CD1c-positive myeloid dendritic cell (primary cell): ENCODE results near the gene GPRIN2.
"Not testable (repeated sequence)": the region's sequence is repeated elsewhere in the genome, so short reads cannot be mapped to it uniquely, and the experiment has no call there.

Source experiments
- DNase-seq: peaks from one replicate; pipeline ENCODE4 v3.0.0-alpha.2; 2016; ENCODE audit errors: extremely low spot score

Gene GPRIN2

DNA sequence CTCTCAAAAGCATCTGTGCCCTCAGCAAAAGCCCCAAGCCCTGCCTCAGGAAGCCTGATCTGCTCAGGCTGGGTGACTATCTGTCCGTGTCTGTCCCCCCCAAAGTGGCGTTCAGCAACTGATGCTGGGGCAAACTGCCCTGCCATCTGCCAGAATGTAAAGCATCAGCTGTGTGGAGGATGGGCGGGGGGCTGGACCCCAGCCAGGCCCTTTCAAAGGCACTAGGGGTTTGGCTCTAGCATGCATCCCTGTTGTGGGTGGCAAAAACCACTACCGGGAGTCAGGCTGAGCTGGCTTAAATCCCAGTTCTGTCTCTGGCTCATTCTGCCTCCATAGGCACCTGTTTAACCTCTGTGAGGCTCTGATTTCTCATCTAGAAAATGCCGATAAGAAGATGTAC lies 35.5 kb downstream of the GPRIN2 start:
- no peak for DNase-seq

DNA sequence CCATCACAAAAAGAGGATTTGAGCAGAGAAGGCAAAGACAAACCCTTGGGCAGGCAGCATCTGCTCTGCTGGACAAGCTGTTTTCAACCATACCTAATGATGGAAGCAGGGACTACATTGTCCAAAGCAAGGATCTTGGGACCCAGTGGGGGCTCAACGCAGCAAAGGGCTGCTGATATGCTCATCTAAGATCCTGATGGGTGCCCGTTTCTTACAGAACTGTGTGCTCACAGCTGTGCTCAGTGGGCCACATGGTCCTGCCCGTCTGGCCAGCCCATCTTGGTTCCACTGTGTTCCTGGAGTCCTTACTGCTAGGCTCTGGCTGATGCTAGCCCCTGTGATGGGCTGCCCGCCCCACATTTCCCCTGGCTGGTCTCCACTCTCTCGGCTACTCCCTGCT lies 36.1 kb downstream of the GPRIN2 start:
- no peak for DNase-seq

- no peak for DNase-seq
These were observed 38.3 kb downstream of the GPRIN2 start for GRCh38 chr10:46518028-46518725.

DNA sequence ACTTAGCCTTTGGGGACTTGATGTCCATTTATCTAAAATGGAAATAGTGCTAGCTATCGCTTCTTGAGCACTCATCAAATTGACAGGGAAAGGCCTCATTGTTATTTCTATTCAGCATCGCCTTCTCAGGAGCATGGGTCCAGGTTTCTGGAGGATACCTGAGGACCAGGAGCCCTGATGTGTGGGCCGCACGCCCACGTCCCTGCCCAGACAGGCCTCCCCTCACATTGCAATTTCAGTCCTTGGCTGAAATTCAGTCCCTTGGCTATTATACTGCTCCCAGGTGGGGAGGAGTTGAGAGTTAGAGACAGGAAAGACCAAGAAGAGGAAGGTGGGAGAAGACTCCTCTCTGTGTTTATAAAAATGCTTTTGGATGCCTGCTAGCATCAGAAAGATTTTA lies 38.9 kb downstream of the GPRIN2 start:
- DNase-seq: no peak

GRCh38 chr10:46516660-46517416 lies 39.6 kb downstream of the GPRIN2 start:
- DNase-seq: no peak

GRCh38 chr10:46515793-46516192 lies 40.7 kb downstream of the GPRIN2 start:
- DNase-seq: no peak

DNA sequence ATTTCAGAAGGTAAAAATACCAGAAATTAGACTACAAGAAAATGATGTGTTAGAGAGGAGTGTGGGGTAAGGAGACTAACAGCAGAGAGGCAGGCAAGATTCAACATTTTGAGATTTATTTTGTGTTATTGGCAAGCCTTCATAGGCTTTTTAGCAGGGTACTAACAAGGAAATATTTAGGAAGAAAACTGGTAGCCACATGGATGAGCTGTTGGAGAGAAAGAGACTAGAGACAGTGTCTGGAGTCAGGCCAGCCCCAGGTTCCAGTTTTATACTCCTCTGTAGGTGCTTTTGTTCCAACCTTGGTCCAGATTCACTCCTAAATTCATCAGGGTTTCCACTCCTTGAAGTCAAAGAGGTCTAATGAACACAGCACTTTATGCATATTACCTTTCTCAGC lies 41.1 kb downstream of the GPRIN2 start:
- DNase-seq: no peak

DNA sequence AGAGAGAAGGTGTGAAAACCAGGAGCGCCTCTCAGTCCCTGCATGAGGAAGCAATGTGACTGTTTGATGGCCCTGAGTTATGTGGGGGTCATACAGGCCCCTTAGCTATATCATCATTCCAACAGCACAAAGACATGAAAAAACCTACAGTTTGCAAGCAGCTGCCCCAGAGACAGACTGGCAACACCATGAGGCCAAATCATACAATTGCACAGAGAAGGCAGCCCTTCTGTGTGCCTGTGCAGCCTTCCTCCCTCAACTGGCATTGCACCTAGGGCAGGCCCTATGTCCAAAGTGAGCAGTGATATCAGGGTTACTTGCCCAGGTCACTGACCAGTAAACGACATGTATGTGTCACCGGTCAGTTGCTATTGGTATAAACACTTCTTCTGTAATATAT lies 41.6 kb downstream of the GPRIN2 start:
- no peak for DNase-seq

DNA sequence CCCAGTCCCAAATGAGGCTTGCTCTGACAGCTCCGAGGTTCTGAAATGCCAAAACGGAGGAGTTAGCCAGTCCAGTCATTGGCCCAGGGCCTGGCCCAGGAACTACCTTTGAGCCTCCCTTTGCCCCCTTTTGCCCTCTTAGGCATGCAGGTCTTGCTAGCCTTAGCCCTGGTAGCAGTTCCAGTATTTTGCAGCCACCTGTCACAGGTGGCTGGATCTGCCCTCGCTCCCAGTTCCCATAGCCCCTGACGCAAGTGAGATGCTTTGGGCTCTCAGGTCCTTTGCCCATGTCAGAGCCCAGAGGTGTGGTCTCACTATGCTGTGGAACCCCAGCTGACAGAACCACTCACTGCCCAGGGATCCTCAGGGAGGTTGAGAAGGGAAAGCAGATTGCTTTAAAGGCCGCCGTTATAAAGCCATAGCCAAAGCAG lies 42.0 kb downstream of the GPRIN2 start:
- no peak for DNase-seq

GRCh38 chr10:46513333-46513732 lies 43.1 kb downstream of the GPRIN2 start:
- not testable (repeated sequence) for DNase-seq

DNA sequence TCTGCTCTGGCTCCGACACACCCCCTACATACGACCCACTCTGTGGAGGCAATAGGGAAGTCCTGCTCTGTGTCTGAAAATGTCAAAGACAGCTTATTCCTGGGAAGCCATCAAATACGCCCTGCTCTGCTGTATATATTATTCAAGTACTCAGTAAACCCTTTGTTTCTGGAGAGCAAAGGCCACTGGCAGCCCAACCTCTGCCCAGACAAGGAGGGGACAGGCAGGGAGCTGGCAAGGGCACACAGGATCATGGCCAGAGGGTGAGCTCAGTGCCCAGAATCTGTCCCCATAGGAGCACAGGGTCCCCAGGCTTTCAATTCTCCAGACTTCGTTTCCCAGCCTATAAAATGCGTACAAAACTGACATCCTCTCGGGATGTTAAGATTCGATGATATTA lies 43.7 kb downstream of the GPRIN2 start:
- DNase-seq: not testable (repeated sequence)

DNA sequence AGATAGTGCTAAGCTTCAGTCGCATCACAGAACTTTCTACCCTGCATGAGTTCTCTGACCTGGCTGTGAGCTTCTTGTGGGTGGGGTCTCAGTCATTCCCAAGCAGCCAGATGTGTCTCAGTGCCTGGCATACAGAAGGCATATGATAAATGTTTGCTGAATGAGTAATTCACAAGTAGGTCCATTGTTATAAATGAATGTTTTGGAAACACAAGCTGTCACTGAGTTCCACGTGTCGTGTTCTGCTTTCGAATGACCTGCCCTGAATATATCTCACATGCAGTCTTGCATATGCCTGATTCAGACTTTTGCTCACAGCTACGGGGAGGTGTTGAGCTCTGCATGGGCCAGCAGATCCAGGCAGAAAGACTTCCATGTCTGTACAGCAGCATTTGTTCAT lies 44.5 kb downstream of the GPRIN2 start:
- DNase-seq: not testable (repeated sequence)
